Measurements from ENCODE around the gene ARHGEF6.

DNA sequence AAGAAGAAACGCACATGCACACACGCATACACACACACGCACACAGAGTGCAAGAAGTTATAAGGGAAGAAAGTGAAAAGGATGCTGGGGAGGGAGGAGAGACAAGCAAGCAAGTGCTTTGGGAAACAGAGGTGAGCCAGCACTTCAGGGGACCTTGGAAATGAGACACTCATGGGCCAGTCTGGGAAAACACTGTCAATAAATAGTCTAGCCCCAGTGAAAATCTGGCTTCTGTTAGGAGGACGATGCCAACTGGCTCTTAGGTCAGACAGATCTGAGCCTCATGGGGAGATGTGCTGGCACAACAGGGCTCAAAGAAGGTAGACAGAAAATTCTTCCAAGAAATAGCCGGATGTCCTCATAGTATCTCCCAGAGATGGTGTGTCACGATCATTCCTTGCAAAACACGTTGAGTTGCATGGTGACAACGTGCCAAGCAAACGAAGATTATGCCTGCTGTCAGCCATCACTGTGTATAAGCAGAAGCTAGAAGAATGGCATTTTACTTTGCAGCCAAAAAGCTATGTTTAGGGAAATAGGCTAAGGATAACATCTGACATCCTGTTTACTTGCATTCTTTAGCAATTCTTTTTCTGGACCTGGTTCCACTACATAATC is 557 bp upstream of the ARHGEF6 start:
- TF ChIP-seq, protein P1, sequence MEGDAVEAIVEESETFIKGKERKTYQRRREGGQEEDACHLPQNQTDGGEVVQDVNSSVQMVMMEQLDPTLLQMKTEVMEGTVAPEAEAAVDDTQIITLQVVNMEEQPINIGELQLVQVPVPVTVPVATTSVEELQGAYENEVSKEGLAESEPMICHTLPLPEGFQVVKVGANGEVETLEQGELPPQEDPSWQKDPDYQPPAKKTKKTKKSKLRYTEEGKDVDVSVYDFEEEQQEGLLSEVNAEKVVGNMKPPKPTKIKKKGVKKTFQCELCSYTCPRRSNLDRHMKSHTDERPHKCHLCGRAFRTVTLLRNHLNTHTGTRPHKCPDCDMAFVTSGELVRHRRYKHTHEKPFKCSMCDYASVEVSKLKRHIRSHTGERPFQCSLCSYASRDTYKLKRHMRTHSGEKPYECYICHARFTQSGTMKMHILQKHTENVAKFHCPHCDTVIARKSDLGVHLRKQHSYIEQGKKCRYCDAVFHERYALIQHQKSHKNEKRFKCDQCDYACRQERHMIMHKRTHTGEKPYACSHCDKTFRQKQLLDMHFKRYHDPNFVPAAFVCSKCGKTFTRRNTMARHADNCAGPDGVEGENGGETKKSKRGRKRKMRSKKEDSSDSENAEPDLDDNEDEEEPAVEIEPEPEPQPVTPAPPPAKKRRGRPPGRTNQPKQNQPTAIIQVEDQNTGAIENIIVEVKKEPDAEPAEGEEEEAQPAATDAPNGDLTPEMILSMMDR (IDR thresholded peaks at IDR 0.05): no peak
- no peak for TF ChIP-seq POLR2AphosphoS5 (IDR thresholded peaks at IDR 0.05)

All from prostate gland (tissue), 2 donors.